GM20000 (cell line): Measurements from ENCODE around the gene IFI16.
"Not testable (repeated sequence)": the region's sequence is repeated elsewhere in the genome, so short reads cannot be mapped to it uniquely, and the experiment has no call there.

ENCODE experiments used
- DNase-seq: peaks from one replicate; pipeline ENCODE4 v3.0.0; 2012; ENCODE audit warnings: low spot score
- CTCF ChIP-seq: IDR thresholded peaks from 2 replicates; pipeline ENCODE4 v1.5.1; 2012; ENCODE audit warnings: mild to moderate bottlenecking, control low read depth; ENCODE audit errors: extremely low read depth, missing control alignments

IFI16 gene

GRCh38 chr1:159040893-159041724, 31.4 kb downstream of the IFI16 start:
- no peak for TF ChIP-seq CTCF
- DNase-seq, result peak; percentile 13

- DNase-seq, result not testable (repeated sequence)
These were observed 36.8 kb downstream of the IFI16 start for GRCh38 chr1:159046486-159046885.

GRCh38 chr1:159051436-159051835, 41.7 kb downstream of the IFI16 start:
- TF ChIP-seq CTCF, result no peak
- no peak for DNase-seq

- no peak for DNase-seq
- no peak for TF ChIP-seq CTCF
These were observed 44.7 kb downstream of the IFI16 start for GRCh38 chr1:159054427-159054826.

- no peak for TF ChIP-seq CTCF
- no peak for DNase-seq
These were observed 45.5 kb downstream of the IFI16 start for GRCh38 chr1:159055181-159055641.

- TF ChIP-seq CTCF, result no peak
- no peak for DNase-seq
These were observed 46.5 kb downstream of the IFI16 start for GRCh38 chr1:159056069-159056698.

- TF ChIP-seq CTCF, result no peak
- DNase-seq, result no peak
These were observed 49.0 kb downstream of the IFI16 start for GRCh38 chr1:159058751-159059150.
